ENCODE measurements around the gene CHRNA3. TPM values are rescaled to one million over a fixed set of nuclear protein-coding genes. Genes with fewer than 3 reads are reported as not detected.

CHRNA3 gene
- polyA plus RNA-seq, 1 of the 3 experiments (the other 2 are of a cell fraction) = 2.3 TPM

- Histone ChIP-seq H4K20me1 (ENCODE audit: insufficient read depth) (no peaks in the 10 kb centered on the region), H3K27ac (ENCODE audit: low read depth in 2 of 2, low read length in 1 of 2) (no peak overlapping the region; a peak in 1 of 4 replicates), H3F3A (replicated peaks; ENCODE audit: insufficient read depth) (no peaks in the 10 kb centered on the region), H3K36me3 (replicated peaks in 1 of 2; ENCODE audit: control insufficient read depth in 1 of 2, insufficient read depth in 2 of 2, low read length in 1 of 2) (no peaks in the 10 kb centered on the region), H3K79me2 (ENCODE audit: insufficient read depth) (no peaks in the 10 kb centered on the region), H2AFZ (ENCODE audit: low read depth) (no peak overlapping the region), H3K9me2 (no peaks in the 10 kb centered on the region), H3K27me3 (ENCODE audit: insufficient read depth) (no peaks in the 10 kb centered on the region), H3K4me2 (no peak overlapping the region), H3K9me3 (no peaks in the 10 kb centered on the region), H3K9ac (no peak overlapping the region), H3K4me3 (ENCODE audit: low read depth in 2 of 2, low read length in 1 of 2) (no peak overlapping the region), H3K4me1 (ENCODE audit: control insufficient read depth in 1 of 2, insufficient read depth in 2 of 2, low read depth in 1 of 2, low read length in 1 of 2) (peaks cover 0 to 10% of the 10 kb centered on the region in 2 experiments; a peak in 1 of 4 replicates)
- DNase-seq = no peak
- CTCF ChIA-PET = no interaction called here
- POLR2A ChIA-PET = no interaction called here
- WGBS (ENCODE audit: low lambda C conversion rate) = 79% methylated on average over 3 of the region's 3 CpGs
- no peak for TF ChIP-seq TCF12 (IDR thresholded peaks at IDR 0.05)
- no peak for TF ChIP-seq USF2 (IDR thresholded peaks at IDR 0.05; ENCODE audit: borderline replicate concordance, low read depth, low read length)
- no peak for TF ChIP-seq MAX (IDR thresholded peaks at IDR 0.05; ENCODE audit: low read depth)
These were observed 17.3 kb downstream of the CHRNA3 start for GRCh38 chr15:78603467-78603866.

DNA sequence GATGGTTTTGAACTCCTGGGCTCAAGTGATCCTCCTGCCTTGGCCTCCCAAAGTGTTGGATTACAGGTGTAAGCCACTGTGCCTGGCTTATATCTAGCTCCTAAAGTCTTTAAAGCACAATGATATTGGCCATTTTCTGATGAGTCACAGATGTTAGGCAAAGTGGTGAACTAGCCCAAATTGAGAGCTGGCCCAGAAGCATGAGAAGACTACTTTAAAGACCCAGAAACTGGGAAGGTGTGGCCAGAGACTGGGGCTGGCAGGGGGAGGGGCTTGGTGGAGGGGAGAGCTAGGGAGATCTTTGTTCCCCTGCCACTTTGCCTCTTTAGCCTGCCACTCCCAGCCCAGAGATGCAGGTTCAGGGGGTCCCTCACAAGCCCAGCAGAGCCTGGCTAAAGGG is 21.6 kb downstream of the CHRNA3 start:
- peaks cover 0 to 6% of the 10 kb centered on the region in 2 experiments for H3K36me3 ChIP-seq (replicated peaks in 1 of 2; ENCODE audit: control insufficient read depth in 1 of 2, insufficient read depth in 2 of 2, low read length in 1 of 2)
- no peaks in the 10 kb centered on the region for H3F3A ChIP-seq (replicated peaks; ENCODE audit: insufficient read depth)
- CTCF ChIA-PET = no interaction called here
- peaks cover 0 to 10% of the 10 kb centered on the region in 2 experiments; a peak in 1 of 4 replicates for H3K4me1 ChIP-seq (ENCODE audit: control insufficient read depth in 1 of 2, insufficient read depth in 2 of 2, low read depth in 1 of 2, low read length in 1 of 2)
- no peak for TF ChIP-seq RXRA (IDR thresholded peaks at IDR 0.05; ENCODE audit: borderline replicate concordance, low read depth)
- no peak for TF ChIP-seq CHD2 (IDR thresholded peaks at IDR 0.05; ENCODE audit: low read length, partially characterized antibody)
- no peak for TF ChIP-seq GABPA (IDR thresholded peaks at IDR 0.05; ENCODE audit: low read depth)
- no peak for TF ChIP-seq USF2 (IDR thresholded peaks at IDR 0.05; ENCODE audit: borderline replicate concordance, low read depth, low read length)
- no peak for TF ChIP-seq FOSL2 (IDR thresholded peaks at IDR 0.05; ENCODE audit: borderline replicate concordance, low read depth)
- TF ChIP-seq EP300 (IDR thresholded peaks at IDR 0.05; ENCODE audit: borderline replicate concordance in 1 of 2, low read depth in 1 of 2, low read length in 1 of 2) = no peak
- no peak for TF ChIP-seq EZH2phosphoT487 (IDR thresholded peaks at IDR 0.05; ENCODE audit: borderline replicate concordance, low read depth)
- TF ChIP-seq, protein P1, sequence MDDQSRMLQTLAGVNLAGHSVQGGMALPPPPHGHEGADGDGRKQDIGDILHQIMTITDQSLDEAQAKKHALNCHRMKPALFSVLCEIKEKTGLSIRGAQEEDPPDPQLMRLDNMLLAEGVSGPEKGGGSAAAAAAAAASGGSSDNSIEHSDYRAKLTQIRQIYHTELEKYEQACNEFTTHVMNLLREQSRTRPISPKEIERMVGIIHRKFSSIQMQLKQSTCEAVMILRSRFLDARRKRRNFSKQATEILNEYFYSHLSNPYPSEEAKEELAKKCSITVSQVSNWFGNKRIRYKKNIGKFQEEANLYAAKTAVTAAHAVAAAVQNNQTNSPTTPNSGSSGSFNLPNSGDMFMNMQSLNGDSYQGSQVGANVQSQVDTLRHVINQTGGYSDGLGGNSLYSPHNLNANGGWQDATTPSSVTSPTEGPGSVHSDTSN (IDR thresholded peaks at IDR 0.05) = no peak
- TF ChIP-seq JUND (IDR thresholded peaks at IDR 0.05) = no peak
- no peak for TF ChIP-seq NRF1 (IDR thresholded peaks at IDR 0.05; ENCODE audit: low read depth, low read length)
- TF ChIP-seq TEAD4 (IDR thresholded peaks at IDR 0.05; ENCODE audit: borderline replicate concordance, insufficient read depth) = no peak
- TF ChIP-seq RAD21 (IDR thresholded peaks at IDR 0.05; ENCODE audit: low read length) = no peak
- no peak for TF ChIP-seq FOXM1 (IDR thresholded peaks at IDR 0.05; ENCODE audit: low read depth)
- no peak for TF ChIP-seq FOXJ3 (CRISPR knock-in tag; IDR thresholded peaks at IDR 0.05)
- no peak for TF ChIP-seq ELF1 (IDR thresholded peaks at IDR 0.05)
- no peak for TF ChIP-seq SMC3 (IDR thresholded peaks at IDR 0.05; ENCODE audit: low read depth, low read length)
- TF ChIP-seq RFX5 (IDR thresholded peaks at IDR 0.05; ENCODE audit: low read length) = no peak
- no peak for TF ChIP-seq NFIC (IDR thresholded peaks at IDR 0.05; ENCODE audit: borderline replicate concordance)
- DNase-seq = no peak
- H3K9ac ChIP-seq = no peak overlapping the region
- H2AFZ ChIP-seq (ENCODE audit: low read depth) = no peak overlapping the region
- no peaks in the 10 kb centered on the region for H3K27me3 ChIP-seq (ENCODE audit: insufficient read depth)
- H3K79me2 ChIP-seq (ENCODE audit: insufficient read depth) = no peaks in the 10 kb centered on the region
- H3K9me3 ChIP-seq = no peaks in the 10 kb centered on the region
- H3K4me2 ChIP-seq = no peak overlapping the region
- H3K9me2 ChIP-seq = no peaks in the 10 kb centered on the region
- POLR2A ChIA-PET = no interaction called here
- no peaks in the 10 kb centered on the region for H4K20me1 ChIP-seq (ENCODE audit: insufficient read depth)
- no peak overlapping the region for H3K4me3 ChIP-seq (ENCODE audit: low read depth in 2 of 2, low read length in 1 of 2)
- no peak overlapping the region for H3K27ac ChIP-seq (ENCODE audit: low read depth in 2 of 2, low read length in 1 of 2)
